ENCODE data around the gene P3H2. TPM values are rescaled to one million over a fixed set of nuclear protein-coding genes. Genes with fewer than 3 reads are reported as not detected.

Gene P3H2
- total RNA-seq, 1 donor from 2014 or later = 13.9 TPM

DNA sequence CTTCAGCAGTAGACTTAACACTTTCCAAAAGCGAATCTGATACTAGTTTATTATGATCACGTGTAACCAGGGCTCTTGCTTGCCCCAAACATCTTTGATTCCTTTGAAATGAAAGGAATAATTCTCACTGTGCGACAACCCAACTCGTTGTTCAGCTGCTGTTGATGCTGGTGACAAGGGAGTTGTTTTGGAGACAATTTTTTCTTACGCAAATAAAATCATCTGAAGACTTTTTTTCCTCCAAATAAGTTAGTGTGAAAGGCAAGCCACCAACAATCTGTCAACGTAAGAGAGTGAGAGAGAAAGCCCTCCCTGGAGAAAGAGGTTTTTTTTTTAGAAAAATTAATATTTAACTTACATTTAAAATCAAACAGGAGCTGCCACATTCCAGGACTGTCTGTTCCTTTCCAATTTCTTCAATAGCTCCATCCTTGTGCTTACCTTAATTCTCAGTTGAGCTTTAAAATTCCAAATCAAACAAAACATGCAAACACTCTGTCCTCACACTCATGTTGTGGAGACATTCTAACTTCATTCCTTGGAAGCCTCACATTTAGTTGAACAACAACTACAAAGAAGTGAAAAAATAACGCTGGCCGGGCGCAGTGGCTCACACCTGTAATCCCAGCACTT, 4.9 kb upstream of the P3H2 start:
- no peak for DNase-seq (ENCODE audit: low spot score)

DNA sequence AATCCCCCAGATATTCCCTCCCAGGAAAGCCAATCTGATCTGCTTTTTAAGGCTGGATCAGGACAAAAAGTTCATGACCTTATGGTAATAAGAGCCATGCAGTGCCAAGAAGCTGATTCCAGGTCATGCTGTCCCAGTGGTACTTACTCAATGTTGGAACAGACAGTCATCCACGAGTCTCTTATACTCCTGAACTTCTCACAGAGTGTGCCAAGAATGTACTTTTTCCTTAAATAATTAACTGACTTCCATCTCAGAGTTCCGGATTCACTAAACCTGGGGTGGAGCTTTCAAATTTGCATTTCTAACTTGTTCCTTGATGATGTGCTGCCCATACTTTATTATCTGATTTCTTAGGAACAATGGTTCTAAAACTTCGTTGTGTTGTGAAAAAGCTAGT, 3.4 kb upstream of the P3H2 start:
- DNase-seq (ENCODE audit: low spot score) = no peak

- DNase-seq (ENCODE audit: low spot score) = no peak
Measured at GRCh38 chr3:190122198-190122771, 1.6 kb upstream of the P3H2 start.

- DNase-seq (ENCODE audit: low spot score) = no peak
Measured at GRCh38 chr3:190121383-190121782, 686 bp upstream of the P3H2 start.

DNA sequence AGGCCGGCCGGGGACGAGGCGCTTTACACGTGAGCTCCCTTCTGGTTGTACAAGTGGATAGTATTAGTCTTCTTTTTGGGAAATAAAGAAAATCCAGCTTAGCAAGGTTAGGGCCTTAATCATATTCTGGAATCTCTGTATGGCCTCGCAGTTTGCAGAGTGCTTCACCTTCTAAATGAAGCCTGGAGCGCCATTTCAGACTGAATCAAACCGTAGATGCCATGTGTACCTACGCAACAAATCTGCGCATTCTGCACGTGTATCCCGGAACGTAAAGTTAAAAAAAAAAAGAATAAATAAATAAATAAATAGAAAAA, 322 bp upstream of the P3H2 start:
- DNase-seq (ENCODE audit: low spot score) = no peak

GRCh38 chr3:190119461-190120268, 1.0 kb downstream of the P3H2 start:
- DNase-seq (ENCODE audit: low spot score) = no peak

DNA sequence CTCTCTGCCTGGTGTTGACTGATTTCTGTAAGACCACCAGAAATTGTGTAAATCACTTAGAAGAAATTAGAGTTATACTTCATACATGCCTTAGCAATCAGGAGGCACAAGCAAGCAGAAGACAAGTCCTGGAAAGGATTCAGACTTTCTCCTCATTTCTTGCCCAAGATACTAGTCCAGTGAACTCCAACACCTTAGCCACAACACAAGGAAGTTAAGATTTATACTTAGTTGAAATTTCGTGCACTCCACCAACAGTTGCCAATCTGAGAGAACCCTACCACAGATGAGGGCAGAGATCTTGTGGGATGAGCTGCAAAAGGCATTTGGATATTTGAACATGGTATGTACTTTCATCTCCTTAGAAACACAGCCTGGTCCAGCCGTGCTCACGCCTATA, 2.3 kb downstream of the P3H2 start:
- DNase-seq (ENCODE audit: low spot score) = no peak

DNA sequence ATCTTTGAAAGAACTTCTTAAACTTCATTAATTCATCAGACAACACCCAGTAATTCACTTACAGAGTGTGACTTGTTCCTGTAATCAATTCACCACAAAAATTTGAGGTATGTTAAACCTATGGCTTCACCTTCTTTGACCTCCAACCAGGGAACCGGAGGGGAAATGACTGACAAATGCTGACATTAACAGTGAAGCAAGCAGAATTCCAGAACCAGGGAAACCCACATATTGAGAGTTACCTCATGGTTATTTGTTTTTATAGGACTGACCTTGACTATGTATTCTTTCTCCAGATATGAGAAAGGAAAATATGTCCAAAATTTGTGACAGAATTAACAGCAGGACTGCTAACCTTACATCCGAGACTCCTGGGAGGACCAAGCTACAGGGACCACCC, 2.7 kb downstream of the P3H2 start:
- no peak for DNase-seq (ENCODE audit: low spot score)

DNA sequence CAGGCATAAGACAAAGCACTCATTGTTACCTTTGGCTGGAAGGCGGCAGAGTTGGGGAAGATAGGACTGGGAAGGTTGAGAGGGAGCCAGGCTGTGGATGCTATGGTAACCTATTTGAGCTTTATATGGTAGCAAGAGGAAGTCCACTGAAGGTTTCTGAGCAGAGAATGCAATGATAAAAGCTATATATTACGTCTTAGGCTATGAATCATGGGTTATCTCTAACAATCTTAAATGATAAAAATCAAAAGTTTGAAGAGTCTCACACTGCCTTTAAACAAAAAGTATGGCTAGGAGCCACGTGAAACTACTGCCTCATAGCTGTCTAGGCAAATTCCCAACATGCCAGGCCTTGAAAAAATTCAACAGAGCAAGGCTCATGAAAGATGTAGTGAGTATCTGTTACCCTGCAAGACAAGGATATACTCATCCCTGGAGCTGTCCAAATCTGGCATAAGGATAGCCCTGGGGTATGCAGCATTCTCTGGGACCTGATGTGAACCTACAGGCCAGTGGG, 4.1 kb downstream of the P3H2 start:
- DNase-seq (ENCODE audit: low spot score) = no peak

DNA sequence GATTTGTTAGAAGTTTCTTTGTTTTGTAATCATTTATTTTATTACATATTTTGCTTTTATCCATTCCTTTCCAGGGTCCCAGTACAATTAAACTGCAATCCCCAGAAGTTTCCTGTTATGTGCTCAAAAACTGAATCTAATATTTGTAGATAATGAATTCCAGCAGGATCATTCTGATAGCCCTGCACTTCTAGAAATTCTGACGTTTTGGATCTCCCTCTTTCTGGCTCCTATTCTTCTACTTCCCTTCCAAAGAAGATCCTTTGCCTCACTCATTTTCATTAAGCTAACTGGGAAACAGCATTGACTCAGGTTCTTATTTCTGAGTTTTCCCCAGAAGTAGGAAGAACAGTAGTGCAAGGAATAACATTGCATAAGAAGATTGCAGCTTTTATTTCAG, 9.9 kb downstream of the P3H2 start:
- DNase-seq (ENCODE audit: low spot score) = no peak

DNA sequence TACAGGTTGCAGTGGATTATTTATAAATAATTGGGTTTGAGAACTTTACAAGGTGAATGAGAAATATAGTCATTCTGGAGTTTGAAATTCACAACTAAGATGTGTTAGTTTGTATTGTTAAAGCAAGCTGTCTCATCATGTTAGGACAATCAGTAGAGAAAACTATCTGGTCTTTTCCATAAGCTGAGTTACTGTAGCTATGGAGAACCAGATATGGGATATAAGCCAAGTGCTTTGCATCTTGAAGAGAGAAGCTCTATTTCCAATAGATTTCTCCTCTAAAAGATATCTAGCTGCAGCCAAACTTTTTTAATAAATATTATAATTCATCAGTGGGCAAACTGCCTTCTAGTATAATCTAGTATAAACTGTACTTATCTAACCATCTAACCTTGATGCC, 11.3 kb downstream of the P3H2 start:
- DNase-seq (ENCODE audit: low spot score) = no peak

DNA sequence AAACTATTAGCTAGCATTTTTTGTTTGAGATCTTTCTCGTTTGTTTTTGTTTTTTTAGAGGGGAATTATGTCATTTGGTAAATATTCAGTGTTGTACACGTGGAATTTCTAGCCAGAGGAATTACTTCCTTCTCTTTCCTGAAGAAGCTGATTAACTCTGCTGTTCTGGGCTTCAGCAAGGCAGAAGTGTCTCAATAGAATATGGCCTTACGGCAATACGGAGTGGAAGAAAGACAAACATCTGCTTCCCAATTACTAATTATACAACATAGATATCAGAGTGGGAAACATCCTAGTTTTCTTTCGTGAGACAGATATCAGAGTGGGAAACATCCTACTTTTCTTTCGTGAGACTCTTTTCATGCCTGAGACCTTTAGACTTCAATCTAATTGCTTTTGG, 11.9 kb downstream of the P3H2 start:
- no peak for DNase-seq (ENCODE audit: low spot score)

DNA sequence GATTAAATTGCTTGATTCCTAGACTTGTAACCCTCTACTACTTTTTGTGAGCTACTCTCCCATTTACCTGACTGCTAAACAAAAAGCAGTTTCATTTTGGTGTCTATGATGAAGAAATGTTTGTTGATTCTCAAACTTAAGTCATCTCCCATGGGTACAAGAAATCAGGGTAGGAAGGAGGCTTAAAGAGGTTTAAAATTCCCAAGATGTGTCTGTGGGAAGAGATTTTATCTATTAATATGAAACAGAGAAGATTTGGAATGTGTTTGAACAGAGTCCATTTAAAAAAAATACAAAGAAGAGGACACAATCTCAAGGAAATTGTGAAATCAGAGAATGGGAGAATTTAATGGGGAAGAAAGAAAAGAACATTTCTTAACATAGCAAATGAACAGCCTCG, 14.8 kb downstream of the P3H2 start:
- DNase-seq (ENCODE audit: low spot score) = no peak

- no peak for DNase-seq (ENCODE audit: low spot score)
Measured at GRCh38 chr3:190101320-190102011, 19.2 kb downstream of the P3H2 start.

- no peak for DNase-seq (ENCODE audit: low spot score)
Measured at GRCh38 chr3:190099099-190099498, 21.6 kb downstream of the P3H2 start.

DNA sequence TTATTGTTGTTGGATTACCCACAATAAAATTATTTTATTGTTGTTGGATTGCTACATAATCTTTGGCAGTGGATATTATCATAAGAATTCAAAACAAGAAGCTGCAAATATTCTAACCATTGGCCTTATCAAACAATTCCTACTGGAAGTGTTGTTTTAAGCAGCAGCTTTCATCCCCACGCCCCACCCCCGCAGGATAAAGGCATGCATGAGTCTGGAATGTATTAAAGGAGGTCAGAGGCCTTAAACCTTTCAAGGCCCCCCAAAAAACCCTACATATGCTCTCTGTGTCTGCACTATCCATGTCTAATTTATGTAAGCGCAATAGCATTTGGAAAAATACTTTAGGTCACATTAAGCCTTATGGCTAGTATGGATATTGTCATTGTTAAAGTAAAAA, 23.1 kb downstream of the P3H2 start:
- DNase-seq (ENCODE audit: low spot score) = no peak

DNA sequence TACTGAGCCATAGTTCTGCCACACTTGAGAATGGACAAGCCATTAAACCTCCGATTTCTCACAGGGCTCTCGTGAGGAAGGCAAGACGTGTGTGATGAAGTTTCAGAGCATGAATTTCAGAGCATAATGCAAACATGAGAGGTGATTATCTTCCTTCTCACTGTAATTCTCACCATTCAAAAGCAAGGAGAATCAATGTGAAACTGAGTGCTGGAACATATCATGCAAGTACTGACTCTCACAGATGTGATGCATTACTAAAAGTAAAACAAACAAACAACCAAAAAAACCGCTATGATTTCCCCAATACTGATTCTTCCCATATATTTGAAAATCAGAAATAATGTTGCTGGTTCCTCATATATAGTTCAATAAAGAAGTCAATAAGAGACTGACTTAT, 23.7 kb downstream of the P3H2 start:
- no peak for DNase-seq (ENCODE audit: low spot score)

GRCh38 chr3:190096345-190096744, 24.4 kb downstream of the P3H2 start:
- no peak for DNase-seq (ENCODE audit: low spot score)

DNA sequence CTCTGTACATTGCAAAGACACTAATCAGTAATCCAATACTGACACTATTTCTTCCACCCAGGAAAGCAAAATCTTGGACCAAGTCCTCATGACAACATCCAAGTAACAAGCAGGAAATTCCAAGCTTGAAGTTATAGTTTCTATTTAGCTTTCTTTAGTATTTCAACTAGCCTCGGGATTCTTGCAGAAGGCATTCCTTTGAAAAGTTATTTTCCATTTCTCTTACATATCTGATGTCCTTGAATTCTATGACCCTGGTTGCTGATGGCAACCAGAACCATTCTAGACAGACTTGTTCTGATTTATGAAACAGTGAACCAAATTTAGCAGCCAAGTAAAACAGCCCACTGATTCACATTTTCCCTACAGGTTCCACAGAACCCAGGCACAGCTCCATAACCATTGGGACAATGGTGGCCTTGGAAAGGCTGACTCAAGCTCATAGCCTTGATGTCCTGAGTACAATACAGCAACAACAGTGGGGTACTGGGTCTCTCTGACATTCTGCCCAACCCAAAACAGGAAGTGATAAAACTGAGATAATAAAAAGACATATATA, 26.5 kb downstream of the P3H2 start:
- DNase-seq (ENCODE audit: low spot score) = no peak

GRCh38 chr3:190092250-190092649, 28.4 kb downstream of the P3H2 start:
- DNase-seq (ENCODE audit: low spot score) = no peak

DNA sequence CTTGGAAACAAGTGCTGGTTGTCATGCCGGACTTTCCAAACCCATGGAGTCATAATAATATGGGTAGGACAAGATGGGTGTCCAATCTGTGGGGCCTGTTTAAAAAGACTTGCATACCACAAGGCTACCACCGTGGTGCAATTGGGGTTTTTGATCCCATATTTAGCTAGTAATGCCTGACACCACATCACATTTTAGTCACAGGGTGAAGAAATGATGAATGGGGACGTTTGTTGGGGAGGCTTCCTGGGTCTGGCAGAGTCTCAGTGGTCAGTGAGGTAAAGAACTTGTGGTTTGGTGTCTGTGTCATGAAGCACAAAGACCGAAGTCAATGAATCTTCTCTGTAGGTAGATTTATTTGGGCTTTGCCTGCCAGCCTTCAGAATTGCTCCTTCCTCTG, 31.0 kb downstream of the P3H2 start:
- no peak for DNase-seq (ENCODE audit: low spot score)

DNA sequence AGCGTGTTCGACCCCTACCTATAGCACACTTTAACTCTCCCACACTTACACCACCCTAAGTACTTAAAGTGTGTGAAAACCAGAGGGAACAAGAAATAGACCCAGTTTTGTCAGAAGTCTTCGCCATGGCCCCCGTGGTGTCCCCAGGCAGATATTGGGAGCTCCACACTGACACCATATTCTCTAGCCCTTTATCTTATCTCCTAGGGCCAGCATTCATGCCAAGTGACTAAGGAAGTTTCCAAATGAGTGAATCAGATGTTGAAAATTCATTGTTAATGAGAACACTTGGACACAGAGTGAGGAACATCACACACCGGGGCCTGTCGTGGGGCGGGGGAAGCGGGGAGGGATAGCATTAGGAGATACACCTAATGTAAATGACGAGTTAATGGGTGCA, 31.8 kb downstream of the P3H2 start:
- no peak for DNase-seq (ENCODE audit: low spot score)

Measured in ureter (tissue), 1 donor.